Parathyroid adenoma (tissue), 2 donors: ENCODE measurements around the gene ITGAL.

Experiments
- H2AFZ ChIP-seq: fragments of 300-600 bp; sonication (generic); one replicate; pipeline ENCODE4 v1.7.0; 2017; ENCODE audit warnings: antibody characterized with exemption, mild to moderate bottlenecking
- H3K27ac ChIP-seq: fragments of 300-600 bp; sonication (generic); one replicate; pipeline ENCODE4 v1.7.0; 2017
- H3K27me3 ChIP-seq: fragments of 300-600 bp; sonication (generic); one replicate; pipeline ENCODE4 v1.7.0; 2017; ENCODE audit warnings: low read length; ENCODE audit not compliant: control insufficient read depth, insufficient read depth
- H3K36me3 ChIP-seq: fragments of 300-600 bp; sonication (generic); one replicate; pipeline ENCODE4 v1.7.0; 2017; ENCODE audit warnings: low read length; ENCODE audit not compliant: control insufficient read depth, insufficient read depth
- H3K4me1 ChIP-seq: fragments of 300-600 bp; sonication (generic); one replicate; pipeline ENCODE4 v1.7.0; 2017; ENCODE audit warnings: control low read depth
- H3K4me2 ChIP-seq: fragments of 300-600 bp; sonication (generic); one replicate; pipeline ENCODE4 v1.7.0; 2017; ENCODE audit warnings: low read length
- H3K4me3 ChIP-seq: fragments of 300-600 bp; sonication (generic); one replicate; pipeline ENCODE4 v1.7.0; 2017; ENCODE audit warnings: low read depth, low read length
- H3K79me2 ChIP-seq: fragments of 300-600 bp; sonication (generic); one replicate; pipeline ENCODE4 v1.7.0; 2017; ENCODE audit warnings: control low read depth
- H3K9ac ChIP-seq: fragments of 300-600 bp; sonication (generic); one replicate; pipeline ENCODE4 v1.7.0; 2017; ENCODE audit warnings: mild to moderate bottlenecking
- H3K9me3 ChIP-seq: fragments of 300-600 bp; sonication (generic); one replicate; pipeline ENCODE4 v1.7.0; 2017; ENCODE audit warnings: low read length; ENCODE audit not compliant: control insufficient read depth
- TF ChIP-seq, protein P1 (sequence below): fragments of 300-600 bp; sonication (generic); IDR thresholded peaks from one replicate; pipeline ENCODE4 v1.7.0; 2017; ENCODE audit warnings: antibody characterized with exemption, mild to moderate bottlenecking
- donor health status: primary hyperparathyroidism.

Gene ITGAL

DNA sequence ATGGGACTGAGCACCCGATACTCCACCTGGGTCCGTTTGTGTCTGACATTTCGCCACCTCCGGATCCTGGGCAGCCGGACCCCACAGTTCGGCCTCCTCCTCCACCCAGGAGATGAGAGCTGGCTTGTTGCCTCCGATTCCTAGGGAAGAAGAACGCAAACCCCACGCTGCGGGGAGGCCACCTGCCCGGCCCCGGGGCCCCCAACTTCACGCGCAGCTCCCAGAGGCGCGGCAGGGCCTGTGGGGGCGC, 85.1 kb downstream of the ITGAL start:
- H3K36me3 ChIP-seq = no peaks in the 10 kb centered on the region
- H3K4me2 ChIP-seq = peak overlapping the region; percentile 84
- peak overlapping the region; percentile 90 for H3K9ac ChIP-seq
- H3K4me3 ChIP-seq = peak overlapping the region; percentile 95
- H3K4me1 ChIP-seq = no peaks in the 10 kb centered on the region
- H3K79me2 ChIP-seq = peaks cover 8% of the 10 kb centered on the region
- TF ChIP-seq, protein P1, sequence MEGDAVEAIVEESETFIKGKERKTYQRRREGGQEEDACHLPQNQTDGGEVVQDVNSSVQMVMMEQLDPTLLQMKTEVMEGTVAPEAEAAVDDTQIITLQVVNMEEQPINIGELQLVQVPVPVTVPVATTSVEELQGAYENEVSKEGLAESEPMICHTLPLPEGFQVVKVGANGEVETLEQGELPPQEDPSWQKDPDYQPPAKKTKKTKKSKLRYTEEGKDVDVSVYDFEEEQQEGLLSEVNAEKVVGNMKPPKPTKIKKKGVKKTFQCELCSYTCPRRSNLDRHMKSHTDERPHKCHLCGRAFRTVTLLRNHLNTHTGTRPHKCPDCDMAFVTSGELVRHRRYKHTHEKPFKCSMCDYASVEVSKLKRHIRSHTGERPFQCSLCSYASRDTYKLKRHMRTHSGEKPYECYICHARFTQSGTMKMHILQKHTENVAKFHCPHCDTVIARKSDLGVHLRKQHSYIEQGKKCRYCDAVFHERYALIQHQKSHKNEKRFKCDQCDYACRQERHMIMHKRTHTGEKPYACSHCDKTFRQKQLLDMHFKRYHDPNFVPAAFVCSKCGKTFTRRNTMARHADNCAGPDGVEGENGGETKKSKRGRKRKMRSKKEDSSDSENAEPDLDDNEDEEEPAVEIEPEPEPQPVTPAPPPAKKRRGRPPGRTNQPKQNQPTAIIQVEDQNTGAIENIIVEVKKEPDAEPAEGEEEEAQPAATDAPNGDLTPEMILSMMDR = no peak
- H3K9me3 ChIP-seq = no peaks in the 10 kb centered on the region
- H3K27ac ChIP-seq = peak overlapping the region; percentile 79
- H3K27me3 ChIP-seq = no peaks in the 10 kb centered on the region
- peak overlapping the region; percentile 94 for H2AFZ ChIP-seq

DNA sequence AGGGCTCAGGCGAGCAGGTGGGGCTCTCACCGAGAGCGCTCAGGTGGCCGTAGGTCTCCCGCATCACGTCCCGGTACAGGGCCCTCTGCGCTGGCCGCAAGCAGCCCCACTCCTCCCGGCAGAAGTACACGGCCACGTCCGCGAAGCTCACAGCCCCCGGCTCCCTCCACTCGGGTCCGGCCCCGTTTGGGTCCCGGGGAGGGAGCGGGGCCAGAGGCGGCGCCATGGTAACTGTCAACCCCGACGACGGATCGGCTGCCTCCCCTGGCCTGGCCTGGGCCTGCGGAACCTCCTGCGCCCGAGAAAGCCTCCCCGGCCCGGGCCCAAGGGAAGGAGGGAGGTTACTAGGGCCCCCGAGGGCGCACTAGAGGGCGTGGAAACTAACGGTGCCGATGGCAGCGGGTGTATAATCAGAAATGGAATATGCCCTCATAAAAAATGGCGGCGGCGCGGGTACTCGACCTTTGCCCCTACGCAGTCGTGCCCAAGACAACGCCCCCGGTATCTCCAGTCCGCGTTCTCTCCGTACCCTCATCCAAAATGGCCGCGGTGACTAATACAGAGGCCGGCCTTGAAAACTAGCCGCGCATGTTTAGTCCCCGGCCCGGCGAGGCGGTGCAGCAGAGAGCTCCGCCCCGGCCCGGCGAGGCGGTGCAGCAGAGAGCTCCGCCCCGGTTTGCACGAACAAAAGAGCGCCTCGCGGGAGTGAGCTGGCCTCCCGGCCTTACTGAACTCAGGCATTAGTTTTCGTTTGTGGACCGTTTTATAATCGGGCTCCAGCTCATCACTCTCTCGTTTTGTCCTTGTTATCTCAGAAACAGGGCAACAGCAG, 85.6 kb downstream of the ITGAL start, which contains the start of gene ZNF764:
Gene ZNF764 (minus strand): TSS at position 418 of the 832 bp plus-strand sequence. CDS start 192 bp downstream, at position 226.
- Histone ChIP-seq H3K36me3 (no peaks in the 10 kb centered on the region), H2AFZ (peak within 1 kb of the TSS; percentile 94), H3K27ac (peak within 1 kb of the TSS; percentile 79), H3K27me3 (no peaks in the 10 kb centered on the region), H3K4me1 (no peaks in the 10 kb centered on the region), H3K79me2 (peaks cover 8% of the 10 kb centered on the region), H3K9ac (peak within 1 kb of the TSS; percentile 90), H3K9me3 (no peaks in the 10 kb centered on the region), H3K4me3 (peak within 1 kb of the TSS; percentile 95), H3K4me2 (peak within 1 kb of the TSS; percentile 84)
- TF ChIP-seq, protein P1 = no peak

DNA sequence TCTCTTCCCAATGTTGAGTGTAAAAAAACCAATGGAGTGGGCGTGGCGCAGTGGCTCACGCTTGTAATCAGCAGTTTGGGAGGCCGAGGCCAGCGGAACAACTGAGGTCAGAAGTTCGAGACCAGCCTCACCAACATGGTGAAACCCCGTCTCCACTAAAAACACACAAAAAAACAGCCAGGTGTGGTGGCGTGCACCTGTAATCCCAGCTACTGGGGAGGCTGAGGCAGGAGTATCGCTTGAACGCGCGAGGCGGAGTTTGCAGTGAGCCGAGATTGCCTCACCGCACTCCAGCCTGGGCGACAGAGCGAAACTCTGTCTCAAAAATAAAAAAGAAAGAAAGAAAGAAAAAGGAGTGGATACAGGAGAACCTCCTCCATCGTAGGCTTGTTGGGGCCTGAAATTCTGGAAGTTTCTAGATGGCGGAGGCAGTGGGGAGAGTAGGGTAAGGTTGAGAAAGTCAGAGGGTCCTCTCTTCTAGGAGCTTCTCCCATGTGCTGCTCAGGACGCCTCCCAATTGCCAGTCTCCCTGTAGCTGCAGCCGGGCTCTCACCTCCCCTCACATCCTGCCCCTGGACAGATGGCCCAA, 86.3 kb downstream of the ITGAL start:
- H3K4me3 ChIP-seq = peak overlapping the region; percentile 95
- peak overlapping the region; percentile 62 for H3K4me2 ChIP-seq
- peak overlapping the region; percentile 94 for H2AFZ ChIP-seq
- H3K27ac ChIP-seq = peak overlapping the region; percentile 79
- no peaks in the 10 kb centered on the region for H3K9me3 ChIP-seq
- TF ChIP-seq, protein P1 = no peak
- no peaks in the 10 kb centered on the region for H3K27me3 ChIP-seq
- peaks cover 8% of the 10 kb centered on the region for H3K79me2 ChIP-seq
- no peaks in the 10 kb centered on the region for H3K4me1 ChIP-seq
- H3K36me3 ChIP-seq = no peaks in the 10 kb centered on the region
- no peak overlapping the region for H3K9ac ChIP-seq

DNA sequence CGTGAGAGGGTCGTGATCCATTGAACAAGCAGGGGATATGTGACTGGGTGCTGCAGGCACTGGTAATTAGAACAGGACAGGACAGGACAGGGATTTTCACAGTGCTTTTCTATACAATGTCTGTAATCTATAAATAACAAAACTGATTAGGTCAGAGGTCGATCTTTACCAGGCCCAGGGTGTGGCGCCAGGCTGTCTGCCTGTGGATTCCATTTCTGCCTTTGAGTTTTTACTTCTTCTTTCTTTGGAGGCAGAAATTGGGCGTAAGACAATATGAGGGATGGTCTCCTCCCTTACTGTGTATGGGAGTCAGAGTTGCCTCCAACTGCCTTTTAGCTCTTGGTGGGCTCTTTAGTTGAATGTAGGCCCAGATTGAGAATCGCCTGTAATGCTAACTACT, 87.1 kb downstream of the ITGAL start:
- Histone ChIP-seq H3K4me3 (no peak overlapping the region), H3K79me2 (peaks cover 8% of the 10 kb centered on the region), H3K4me2 (no peak overlapping the region), H3K27me3 (no peaks in the 10 kb centered on the region), H2AFZ (no peak overlapping the region), H3K4me1 (no peaks in the 10 kb centered on the region), H3K9ac (no peak overlapping the region), H3K9me3 (no peaks in the 10 kb centered on the region), H3K27ac (no peak overlapping the region), H3K36me3 (no peaks in the 10 kb centered on the region)
- TF ChIP-seq, protein P1 = no peak
